H1 (cell line): ENCODE data around the gene TRIM38. TPM values are rescaled to one million over a fixed set of nuclear protein-coding genes. Genes with fewer than 3 reads are reported as not detected.

Source experiments
- CTCF ChIA-PET: fragments of 300-600 bp; sonication (Branson Sonifier 250); formaldehyde crosslinking; loops from one replicate; lab custom pipeline; 2021; ENCODE audit not compliant: partially characterized antibody; lab: Charles Lee
- POLR2A ChIA-PET: fragments of 300-600 bp; sonication (Branson Sonifier 250); formaldehyde crosslinking; loops from one replicate; lab custom pipeline; 2021; ENCODE audit warnings: inconsistent platforms; ENCODE audit not compliant: partially characterized antibody; lab: Charles Lee
- DNase-seq, 2 experiments: peaks; one replicate each; pipeline versions ENCODE4 v3.0.0 to v3.0.0-alpha.2; 2010 to 2022; ENCODE audit warnings: low spot score in 2 of 2, low read depth in 1 of 2, mixed read lengths in 1 of 2
- FAIRE-seq: peaks from 2 replicates; lab custom pipeline; 2011; peaks lifted over from hg19 to GRCh38; lab: Jason Lieb, UNC
- H2AFZ ChIP-seq: 2 replicates; pipeline ENCODE4 v1.8.1; 2012; ENCODE audit warnings: low read length, inconsistent platforms
- H2AK5ac ChIP-seq: 2 replicates; pipeline ENCODE4 v1.6.1; 2013; ENCODE audit warnings: low read depth, low read length
- H2BK120ac ChIP-seq: replicated peaks from 2 replicates; pipeline ENCODE3; 2013; ENCODE audit warnings: low read depth, low read length, inconsistent platforms
- H2BK12ac ChIP-seq: 2 replicates; pipeline ENCODE4 v1.6.1; 2013; ENCODE audit warnings: low read depth, low read length
- H2BK15ac ChIP-seq: 2 replicates; pipeline ENCODE4 v1.6.1; 2013; ENCODE audit warnings: low read length
- H2BK20ac ChIP-seq: 2 replicates; pipeline ENCODE4 v1.6.1; 2013; ENCODE audit warnings: low read length
- H2BK5ac ChIP-seq: 2 replicates; pipeline ENCODE4 v1.6.1; 2013; ENCODE audit warnings: low read depth, low read length
- H3K14ac ChIP-seq: 2 replicates; pipeline ENCODE4 v1.6.1; 2013; ENCODE audit warnings: inconsistent platforms; ENCODE audit not compliant: insufficient read length
- H3K18ac ChIP-seq: 2 replicates; pipeline ENCODE4 v1.6.1; 2013; ENCODE audit warnings: low read length; ENCODE audit errors: extremely low read depth
- H3K23ac ChIP-seq: 2 replicates; pipeline ENCODE4 v1.6.1; 2013; ENCODE audit warnings: inconsistent platforms; ENCODE audit not compliant: insufficient read length
- H3K23me2 ChIP-seq: 2 replicates; pipeline ENCODE4 v1.6.1; 2013; ENCODE audit warnings: low read depth, low read length
- H3K27ac ChIP-seq: 2 replicates; pipeline ENCODE4 v1.6.1; 2011; ENCODE audit warnings: low read depth, low read length, inconsistent platforms
- H3K27me3 ChIP-seq, 4 experiments: replicated peaks in 1 of 4; 1 replicate in 1 of 4; 2 replicates in 3 of 4; pipeline versions ENCODE4 v1.6.1 to v1.8.1; 2011 to 2013; ENCODE audit warnings: low read length in 3 of 4, mild to moderate bottlenecking in 3 of 4, inconsistent platforms in 2 of 4, mixed read lengths in 2 of 4, moderate library complexity in 1 of 4; ENCODE audit not compliant: control insufficient read depth in 3 of 4, insufficient read depth in 3 of 4; ENCODE audit errors: extremely low read depth in 1 of 4
- H3K36me3 ChIP-seq, 4 experiments: 2 replicates each; pipeline versions ENCODE4 v1.6.1 to v1.8.1; 2011 to 2013; ENCODE audit warnings: mild to moderate bottlenecking in 4 of 4, low read length in 3 of 4, moderate library complexity in 2 of 4, control low read depth in 1 of 4, inconsistent platforms in 1 of 4; ENCODE audit not compliant: insufficient read depth in 4 of 4, control insufficient read depth in 2 of 4
- H3K4ac ChIP-seq: replicated peaks from 2 replicates; pipeline ENCODE3; 2013; ENCODE audit warnings: low read length, low read depth, mixed read lengths, inconsistent platforms; ENCODE audit not compliant: insufficient read length
- H3K4me1 ChIP-seq, 4 experiments: replicated peaks in 1 of 4; 1 replicate in 1 of 4; 2 replicates in 3 of 4; pipeline versions ENCODE4 v1.6.1 to v1.8.1; 2011 to 2013; ENCODE audit warnings: low read length in 3 of 4, inconsistent platforms in 2 of 4, mixed read lengths in 1 of 4; ENCODE audit not compliant: insufficient read depth in 4 of 4, control insufficient read depth in 3 of 4
- H3K4me2 ChIP-seq, 2 experiments: 2 replicates each; pipeline versions ENCODE4 v1.6.1 to v1.8.1; 2011 to 2013; ENCODE audit warnings: low read depth in 2 of 2, low read length in 2 of 2, control low read depth in 1 of 2, inconsistent platforms in 1 of 2, mild to moderate bottlenecking in 1 of 2; ENCODE audit not compliant: insufficient read depth in 1 of 2
- H3K4me3 ChIP-seq, 4 experiments: fragments of 200-600, 300-600 bp in 1 of 4; sonication (generic), shearing (Covaris generic), sonication (Bioruptor Twin) in 1 of 4; 2 replicates each; pipeline versions ENCODE4 v1.5.1 to v1.8.1; 2011 to 2016; ENCODE audit warnings: low read length in 4 of 4, low read depth in 3 of 4, control low read depth in 2 of 4, inconsistent platforms in 2 of 4, mild to moderate bottlenecking in 2 of 4, mixed read lengths in 1 of 4, moderate library complexity in 1 of 4; ENCODE audit not compliant: insufficient read depth in 2 of 4; ENCODE audit errors: extremely low read depth in 1 of 4
- H3K56ac ChIP-seq: replicated peaks from 2 replicates; pipeline ENCODE3; 2013; ENCODE audit warnings: low read depth, mild to moderate bottlenecking, mixed read lengths, low read length, inconsistent platforms; ENCODE audit not compliant: insufficient read length
- H3K79me1 ChIP-seq: 2 replicates; pipeline ENCODE4 v1.6.1; 2013; ENCODE audit warnings: low read depth, low read length, control low read depth
- H3K79me2 ChIP-seq, 2 experiments: 2 replicates each; pipeline versions ENCODE4 v1.6.1 to v1.8.1; 2012 to 2013; ENCODE audit warnings: low read length in 2 of 2, mild to moderate bottlenecking in 2 of 2, inconsistent platforms in 1 of 2; ENCODE audit not compliant: insufficient read depth in 2 of 2, control insufficient read depth in 1 of 2
- H3K9ac ChIP-seq, 4 experiments: replicated peaks in 1 of 4; 1 replicate in 1 of 4; 2 replicates in 3 of 4; pipeline versions ENCODE4 v1.6.1 to v1.8.1; 2011 to 2013; ENCODE audit warnings: low read depth in 3 of 4, low read length in 3 of 4, control low read depth in 2 of 4, mild to moderate bottlenecking in 2 of 4, moderate library complexity in 2 of 4, inconsistent platforms in 1 of 4; ENCODE audit errors: extremely low read depth in 1 of 4
- H3K9me3 ChIP-seq, 2 experiments: 2 replicates each; pipeline versions ENCODE4 v1.6.1 to v1.8.1; 2012 to 2013; ENCODE audit warnings: mild to moderate bottlenecking in 2 of 2, moderate library complexity in 2 of 2, control low read depth in 1 of 2, inconsistent platforms in 1 of 2, low read depth in 1 of 2, low read length in 1 of 2, mixed read lengths in 1 of 2; ENCODE audit not compliant: insufficient read depth in 2 of 2
- H4K20me1 ChIP-seq, 2 experiments: replicated peaks in 1 of 2; 2 replicates each; pipeline versions ENCODE3 to v1.8.1; 2011 to 2013; ENCODE audit warnings: inconsistent platforms in 2 of 2, low read length in 2 of 2, mild to moderate bottlenecking in 1 of 2; ENCODE audit not compliant: insufficient read depth in 2 of 2, control insufficient read depth in 1 of 2
- H4K5ac ChIP-seq: 2 replicates; pipeline ENCODE4 v1.6.1; 2013; ENCODE audit warnings: low read length, low read depth, mixed read lengths, inconsistent platforms; ENCODE audit not compliant: insufficient read length
- H4K8ac ChIP-seq: 2 replicates; pipeline ENCODE4 v1.8.0; 2013; ENCODE audit warnings: mild to moderate bottlenecking, moderate library complexity, low read length, inconsistent platforms; ENCODE audit not compliant: insufficient read depth; ENCODE audit errors: extremely low read depth
- H4K91ac ChIP-seq: replicated peaks from 2 replicates; pipeline ENCODE3; 2013; ENCODE audit warnings: low read length, mixed read lengths, inconsistent platforms; ENCODE audit not compliant: insufficient read length
- ATF2 ChIP-seq: IDR thresholded peaks from 2 replicates; pipeline ENCODE4 v1.6.1; 2012; ENCODE audit warnings: low read length, inconsistent platforms
- POLR2A ChIP-seq, 2 experiments: IDR thresholded peaks; 1 replicate in 1 of 2; 2 replicates in 1 of 2; pipeline ENCODE4 v1.6.1; 2011; ENCODE audit warnings: low read depth in 2 of 2, low read length in 2 of 2, mild to moderate bottlenecking in 2 of 2; ENCODE audit errors: control extremely low read depth in 1 of 2
- POLR2AphosphoS5 ChIP-seq: IDR thresholded peaks from 2 replicates; pipeline ENCODE4 v1.6.1; 2011; ENCODE audit warnings: low read depth, low read length
- RXRA ChIP-seq: IDR thresholded peaks from 2 replicates; pipeline ENCODE4 v1.6.1; 2011; ENCODE audit warnings: low read depth, mild to moderate bottlenecking, low read length, moderate library complexity; ENCODE audit not compliant: insufficient read depth
- TAF1 ChIP-seq: IDR thresholded peaks from 2 replicates; pipeline ENCODE4 v1.6.1; 2011; ENCODE audit warnings: mild to moderate bottlenecking, low read depth, low read length
- TAF7 ChIP-seq: optimal IDR thresholded peaks from 2 replicates; pipeline ENCODE3; 2011; ENCODE audit warnings: low read depth, mild to moderate bottlenecking, inconsistent platforms, low read length, moderate library complexity, borderline replicate concordance
- WGBS, 2 experiments: shearing (Covaris generic) in 1 of 2; methylation state at CpG; one replicate each; pipeline versions ENCODE4 v1.1.6 to v1.1.7; 2013 to 2015; ENCODE audit warnings: low lambda C conversion rate in 2 of 2, mixed read lengths in 2 of 2, inconsistent platforms in 1 of 2, low coverage in 1 of 2, missing lambda C conversion rate in 1 of 2; ENCODE audit not compliant: insufficient replicate concordance in 2 of 2, insufficient coverage in 1 of 2, insufficient read length in 1 of 2; ENCODE audit errors: extremely low coverage in 1 of 2, missing lambda C conversion rate in 1 of 2; 5-methylcytosine and 5-hydroxymethylcytosine counted together
- polyA plus RNA-seq, 7 experiments: library from polyadenylated mRNA; depleted of rRNA in 3 of 7; stranded (reverse) in 5 of 7; unstranded in 2 of 7; fragments of >200 nt in 5 of 7; fragments of 200-250 nt in 2 of 7; gene quantifications; 1 replicate in 5 of 7; 2 replicates in 1 of 7; 4 replicates in 1 of 7; pipeline versions ENCODE4 v1.2.1 to v1.2.3, GENCODE V29; 2011 to 2013; ENCODE audit warnings: missing spikeins in 2 of 7, mixed read lengths in 2 of 7
- total RNA-seq: library from RNA; stranded (reverse); fragmentation: NEBNext Ultra II Directional; extraction: Animal tissue kit (Norgen Biotek cat#: 25700); gene quantifications from 2 replicates; pipeline ENCODE4 v1.2.1, GENCODE V29; 2021
- TF ChIP-seq, protein P1 (sequence below): IDR thresholded peaks from 2 replicates; pipeline ENCODE4 v1.6.1; 2012; ENCODE audit warnings: inconsistent platforms
- TF ChIP-seq, protein P2 (sequence below): IDR thresholded peaks from 2 replicates; pipeline ENCODE4 v1.6.1; 2011; ENCODE audit warnings: low read depth, mild to moderate bottlenecking, low read length; ENCODE audit not compliant: insufficient read depth

TRIM38 gene
- total and polyA plus RNA-seq, 2 of the 8 experiments (the other 6 are each of a cell fraction or from before 2014, with no cell fraction given): 0.43 to 0.56 TPM

DNA sequence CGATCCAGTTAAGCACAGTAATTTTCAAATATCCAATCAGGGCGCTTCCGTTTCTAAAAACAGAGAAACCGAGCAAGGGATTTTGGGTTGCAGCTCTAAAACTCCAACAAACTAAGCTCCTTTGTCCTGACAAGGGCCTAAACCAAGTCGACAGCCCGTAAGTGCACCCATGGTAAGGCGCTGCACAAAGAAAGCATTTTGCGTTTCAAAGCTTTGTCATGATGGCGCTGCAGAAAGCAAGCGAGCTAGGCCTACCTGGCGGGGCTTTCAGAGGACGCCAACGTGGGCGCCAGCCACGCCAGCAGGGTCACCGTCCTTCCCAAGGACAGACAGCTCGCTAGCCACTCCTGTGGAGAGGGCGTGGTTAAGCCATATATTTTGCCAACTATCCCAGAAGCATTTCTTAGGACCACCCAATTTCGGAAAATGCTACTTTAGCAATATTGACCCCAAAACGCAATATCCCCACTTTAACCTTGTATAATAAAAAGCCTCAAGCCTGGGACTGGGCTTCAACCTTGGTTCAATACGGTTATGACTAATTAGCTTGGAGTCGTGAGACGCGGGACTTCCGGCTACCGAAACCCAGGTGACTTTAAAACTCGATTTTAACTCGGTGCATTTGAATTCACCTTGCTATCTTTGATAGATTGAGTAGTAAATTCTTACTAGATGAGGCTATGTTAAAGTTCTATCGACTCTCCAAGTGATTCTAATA is 53.8 kb downstream of the TRIM38 start:
- Histone ChIP-seq H3K4me2 (peak overlapping the region; percentile 54 to 64), H3K23ac (no peak overlapping the region), H3K4ac (no peak overlapping the region), H4K91ac (no peak overlapping the region), H3K9ac (peak overlapping the region; percentile 40 to 78 (median 58)), H3K9me3 (no peaks in the 10 kb centered on the region), H3K56ac (peak overlapping the region; percentile 42), H3K27me3 (no peaks in the 10 kb centered on the region), H3K36me3 (no peaks in the 10 kb centered on the region), H4K5ac (no peak overlapping the region), H2BK5ac (0 out of 2 replicates have a peak overlapping the region, but pooled peaks have one; percentile 82), H4K20me1 (no peaks in the 10 kb centered on the region), H3K18ac (peak overlapping the region; percentile 21; the same call in 1 of the 2 replicates), H3K4me3 (peak overlapping the region; percentile 35 to 55 (median 40)), H2AK5ac (no peak overlapping the region), H2BK12ac (no peak overlapping the region), H2BK120ac (no peak overlapping the region), H3K14ac (no peak overlapping the region), H4K8ac (no peak overlapping the region), H3K79me1 (no peaks in the 10 kb centered on the region), H2BK20ac (no peak overlapping the region), H3K27ac (peak overlapping the region; percentile 43; the same call in 1 of the 2 replicates), H3K4me1 (peaks cover 0 to 8% (median under 1%) of the 10 kb centered on the region in 4 experiments; a peak in 4 of 7 replicates), H2BK15ac (no peak overlapping the region), H3K23me2 (peaks cover 2% of the 10 kb centered on the region), H3K79me2 (no peaks in the 10 kb centered on the region), H2AFZ (no peak overlapping the region)
- DNase-seq (no peak), FAIRE-seq (no peak)
- TF ChIP-seq ATF2: no peak
- TF ChIP-seq, protein P1, sequence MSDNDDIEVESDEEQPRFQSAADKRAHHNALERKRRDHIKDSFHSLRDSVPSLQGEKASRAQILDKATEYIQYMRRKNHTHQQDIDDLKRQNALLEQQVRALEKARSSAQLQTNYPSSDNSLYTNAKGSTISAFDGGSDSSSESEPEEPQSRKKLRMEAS: peak; percentile 8; the same call in 1 of the 2 replicates
- TF ChIP-seq, protein P2, sequence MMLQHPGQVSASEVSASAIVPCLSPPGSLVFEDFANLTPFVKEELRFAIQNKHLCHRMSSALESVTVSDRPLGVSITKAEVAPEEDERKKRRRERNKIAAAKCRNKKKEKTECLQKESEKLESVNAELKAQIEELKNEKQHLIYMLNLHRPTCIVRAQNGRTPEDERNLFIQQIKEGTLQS: no peak
- TF ChIP-seq TAF7: no peak
- peak; percentile 49 for TF ChIP-seq POLR2AphosphoS5
- no peak for TF ChIP-seq RXRA
- peak; percentile 41; the same call in 1 of the 2 replicates for TF ChIP-seq TAF1
- TF ChIP-seq POLR2A (IDR thresholded peaks at IDR 0.05; ENCODE audit: control extremely low read depth in 1 of 2, low read depth in 2 of 2, low read length in 2 of 2): peak; percentile 50 to 72
- ChIA-PET CTCF (interaction anchor here (0.5 to 8.9 kb wide), 12 partner anchors 9 to 467 kb away, joined by 3 to 67 read pairs (median 4); no protein-coding TSS in a partner anchor), POLR2A (interaction anchor here (0.9 to 32.8 kb wide), 12 partner anchors 7 to 142 kb away, joined by 3 to 1982 read pairs (median 6); a partner anchor contains a TSS)
- WGBS, 2 experiments: 69% methylated on average over 29 of the region's 29 CpGs; no CpG with 5 or more reads in 1 of the 2 experiments
